ENCODE data around the gene SLC25A3. TPM values are rescaled to one million over a fixed set of nuclear protein-coding genes. Genes with fewer than 3 reads are reported as not detected.
A peak's percentile ranks its signal among the peaks of the same experiment; 100 is the strongest.

Gene SLC25A3
- 100 to 1,000 TPM; 223 to 400 TPM for total RNA-seq
- polyA plus RNA-seq: 100 to 1,000 TPM; 285 to 300 TPM

DNA sequence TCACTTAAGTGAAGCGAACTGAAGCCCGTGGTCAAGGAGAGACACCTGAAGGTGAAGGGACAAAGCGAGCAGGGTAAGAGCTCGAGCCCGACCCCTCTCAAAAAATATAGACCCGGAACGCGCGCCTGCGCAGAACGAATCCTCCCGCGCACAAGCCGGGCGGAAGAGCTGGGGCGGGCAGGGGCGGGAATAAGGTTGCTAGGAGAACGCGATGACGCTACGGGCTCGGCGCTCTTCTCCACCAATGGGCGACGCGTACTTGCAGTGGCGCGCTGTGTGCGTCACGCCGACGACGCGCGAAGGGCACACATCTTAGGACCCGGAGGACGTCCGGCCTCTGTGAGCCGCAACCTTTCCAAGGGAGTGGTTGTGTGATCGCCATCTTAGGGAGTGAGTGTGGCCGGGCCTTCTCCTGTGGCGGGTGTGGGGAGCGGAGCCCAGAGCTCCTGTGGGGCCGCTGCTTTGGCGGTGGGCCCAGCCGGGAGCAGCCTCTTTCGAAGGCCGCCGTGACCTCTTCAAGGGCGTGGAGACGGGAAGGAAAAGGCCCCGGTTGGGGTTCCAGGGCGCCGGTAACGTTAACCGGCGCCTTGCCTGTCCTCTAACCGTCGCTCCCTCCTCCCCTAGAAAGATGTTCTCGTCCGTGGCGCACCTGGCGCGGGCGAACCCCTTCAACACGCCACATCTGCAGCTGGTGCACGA, at the start of gene SLC25A3:
Gene SLC25A3, plus strand, starts transcription at position 336 of the 699 bp plus-strand sequence. Its CDS starts 293 bp downstream, at position 629.
- peak within 1 kb of the TSS; percentile 84 to 95 for H3K9ac ChIP-seq (ENCODE audit: low read depth in 1 of 2, low read length in 2 of 2)
- H3K4me1 ChIP-seq (ENCODE audit: control insufficient read depth in 4 of 4, insufficient read depth in 4 of 4, low read length in 3 of 4): peaks cover 0 to 14% (median 7%) of the 10 kb centered on the region in 4 donors
- TF ChIP-seq HNF4A (conservative IDR thresholded peaks at IDR 0.05) (peak in 1 of 2 donors; percentile 5), EGR1 (IDR thresholded peaks at IDR 0.05; ENCODE audit: low read depth in 2 of 2) (no peak), FOXA2 (IDR thresholded peaks at IDR 0.05) (no peak), JUND (IDR thresholded peaks at IDR 0.05) (no peak), SP1 (IDR thresholded peaks at IDR 0.05) (peak; percentile 75), TAF1 (conservative IDR thresholded peaks at IDR 0.05) (peak; percentile 93), GABPA (IDR thresholded peaks at IDR 0.05 in 1 of 2, conservative IDR thresholded peaks at IDR 0.05 in 1 of 2) (peak in 1 of 2 donors; percentile 80), RXRA (IDR thresholded peaks at IDR 0.05) (no peak), NR2F2 (IDR thresholded peaks at IDR 0.05) (peak; percentile 70), YY1 (IDR thresholded peaks at IDR 0.05) (peak; percentile 93), FOXA1 (IDR thresholded peaks at IDR 0.05) (no peak), RAD21 (IDR thresholded peaks at IDR 0.05) (no peak)
- TF ChIP-seq, protein P1, sequence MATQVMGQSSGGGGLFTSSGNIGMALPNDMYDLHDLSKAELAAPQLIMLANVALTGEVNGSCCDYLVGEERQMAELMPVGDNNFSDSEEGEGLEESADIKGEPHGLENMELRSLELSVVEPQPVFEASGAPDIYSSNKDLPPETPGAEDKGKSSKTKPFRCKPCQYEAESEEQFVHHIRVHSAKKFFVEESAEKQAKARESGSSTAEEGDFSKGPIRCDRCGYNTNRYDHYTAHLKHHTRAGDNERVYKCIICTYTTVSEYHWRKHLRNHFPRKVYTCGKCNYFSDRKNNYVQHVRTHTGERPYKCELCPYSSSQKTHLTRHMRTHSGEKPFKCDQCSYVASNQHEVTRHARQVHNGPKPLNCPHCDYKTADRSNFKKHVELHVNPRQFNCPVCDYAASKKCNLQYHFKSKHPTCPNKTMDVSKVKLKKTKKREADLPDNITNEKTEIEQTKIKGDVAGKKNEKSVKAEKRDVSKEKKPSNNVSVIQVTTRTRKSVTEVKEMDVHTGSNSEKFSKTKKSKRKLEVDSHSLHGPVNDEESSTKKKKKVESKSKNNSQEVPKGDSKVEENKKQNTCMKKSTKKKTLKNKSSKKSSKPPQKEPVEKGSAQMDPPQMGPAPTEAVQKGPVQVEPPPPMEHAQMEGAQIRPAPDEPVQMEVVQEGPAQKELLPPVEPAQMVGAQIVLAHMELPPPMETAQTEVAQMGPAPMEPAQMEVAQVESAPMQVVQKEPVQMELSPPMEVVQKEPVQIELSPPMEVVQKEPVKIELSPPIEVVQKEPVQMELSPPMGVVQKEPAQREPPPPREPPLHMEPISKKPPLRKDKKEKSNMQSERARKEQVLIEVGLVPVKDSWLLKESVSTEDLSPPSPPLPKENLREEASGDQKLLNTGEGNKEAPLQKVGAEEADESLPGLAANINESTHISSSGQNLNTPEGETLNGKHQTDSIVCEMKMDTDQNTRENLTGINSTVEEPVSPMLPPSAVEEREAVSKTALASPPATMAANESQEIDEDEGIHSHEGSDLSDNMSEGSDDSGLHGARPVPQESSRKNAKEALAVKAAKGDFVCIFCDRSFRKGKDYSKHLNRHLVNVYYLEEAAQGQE (IDR thresholded peaks at IDR 0.05): peak; percentile 95
- TF ChIP-seq, protein P2, sequence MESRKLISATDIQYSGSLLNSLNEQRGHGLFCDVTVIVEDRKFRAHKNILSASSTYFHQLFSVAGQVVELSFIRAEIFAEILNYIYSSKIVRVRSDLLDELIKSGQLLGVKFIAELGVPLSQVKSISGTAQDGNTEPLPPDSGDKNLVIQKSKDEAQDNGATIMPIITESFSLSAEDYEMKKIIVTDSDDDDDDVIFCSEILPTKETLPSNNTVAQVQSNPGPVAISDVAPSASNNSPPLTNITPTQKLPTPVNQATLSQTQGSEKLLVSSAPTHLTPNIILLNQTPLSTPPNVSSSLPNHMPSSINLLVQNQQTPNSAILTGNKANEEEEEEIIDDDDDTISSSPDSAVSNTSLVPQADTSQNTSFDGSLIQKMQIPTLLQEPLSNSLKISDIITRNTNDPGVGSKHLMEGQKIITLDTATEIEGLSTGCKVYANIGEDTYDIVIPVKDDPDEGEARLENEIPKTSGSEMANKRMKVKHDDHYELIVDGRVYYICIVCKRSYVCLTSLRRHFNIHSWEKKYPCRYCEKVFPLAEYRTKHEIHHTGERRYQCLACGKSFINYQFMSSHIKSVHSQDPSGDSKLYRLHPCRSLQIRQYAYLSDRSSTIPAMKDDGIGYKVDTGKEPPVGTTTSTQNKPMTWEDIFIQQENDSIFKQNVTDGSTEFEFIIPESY (IDR thresholded peaks at IDR 0.05): no peak
- TF ChIP-seq, protein P3, sequence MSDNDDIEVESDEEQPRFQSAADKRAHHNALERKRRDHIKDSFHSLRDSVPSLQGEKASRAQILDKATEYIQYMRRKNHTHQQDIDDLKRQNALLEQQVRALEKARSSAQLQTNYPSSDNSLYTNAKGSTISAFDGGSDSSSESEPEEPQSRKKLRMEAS (IDR thresholded peaks at IDR 0.05): peak; percentile 25
- peak within 1 kb of the TSS; percentile 95 to 98 for H3K27ac ChIP-seq (ENCODE audit: low read depth in 1 of 2, low read length in 2 of 2)
- H3K36me3 ChIP-seq (ENCODE audit: control insufficient read depth in 4 of 4, insufficient read depth in 3 of 4, low read depth in 1 of 4, low read length in 3 of 4): peaks cover 2 to 26% (median 16%) of the 10 kb centered on the region in 4 donors
- no peaks in the 10 kb centered on the region for H3K27me3 ChIP-seq (ENCODE audit: control insufficient read depth in 4 of 4, insufficient read depth in 4 of 4, low read length in 3 of 4)
- no peaks in the 10 kb centered on the region for H3K9me3 ChIP-seq (ENCODE audit: control insufficient read depth in 4 of 4, low read length in 3 of 4)
- DNase-seq (ENCODE audit: low spot score): peak; percentile 97
- WGBS: under 1% methylated on average over 67 of the region's 67 CpGs
- H3K4me3 ChIP-seq (ENCODE audit: low read depth in 1 of 3, low read length in 3 of 3): peak within 1 kb of the TSS; percentile 89 to 98 (median 94)

DNA sequence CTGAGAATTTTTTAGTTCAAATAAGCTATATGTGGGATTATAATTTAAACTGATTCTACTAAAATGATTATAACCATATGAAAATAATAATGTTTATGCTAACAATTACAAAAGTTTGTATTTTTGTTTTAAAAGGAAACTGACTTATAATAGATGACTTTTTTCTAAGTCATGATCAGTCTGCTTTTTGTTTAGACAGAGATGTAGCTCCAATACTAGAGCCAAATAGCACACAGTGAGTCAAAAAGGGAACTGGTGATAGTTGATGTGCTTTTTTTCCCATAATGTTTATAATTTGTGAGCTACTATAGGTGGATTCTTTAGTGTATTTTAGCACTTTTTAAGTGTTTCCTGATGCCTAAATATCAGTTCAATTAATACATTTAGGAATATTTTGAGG, 49.8 kb upstream of the SLC25A3 start:
- Histone ChIP-seq H3K36me3 (ENCODE audit: control insufficient read depth in 4 of 4, insufficient read depth in 3 of 4, low read depth in 1 of 4, low read length in 3 of 4) (peaks cover 0 to 45% (median 20%) of the 10 kb centered on the region in 4 donors), H3K27ac (ENCODE audit: low read depth in 1 of 2, low read length in 2 of 2) (no peak overlapping the region)
- TF ChIP-seq, protein P4, sequence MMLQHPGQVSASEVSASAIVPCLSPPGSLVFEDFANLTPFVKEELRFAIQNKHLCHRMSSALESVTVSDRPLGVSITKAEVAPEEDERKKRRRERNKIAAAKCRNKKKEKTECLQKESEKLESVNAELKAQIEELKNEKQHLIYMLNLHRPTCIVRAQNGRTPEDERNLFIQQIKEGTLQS (IDR thresholded peaks at IDR 0.05): no peak
- no peak for TF ChIP-seq NR2F2 (IDR thresholded peaks at IDR 0.05)
- TF ChIP-seq FOXA1 (IDR thresholded peaks at IDR 0.05): no peak

More for the DNA sequence above, 49.8 kb upstream of the SLC25A3 start:
- Histone ChIP-seq H3K4me3 (ENCODE audit: low read depth in 1 of 3, low read length in 3 of 3) (no peak overlapping the region), H3K27me3 (ENCODE audit: control insufficient read depth in 4 of 4, insufficient read depth in 4 of 4, low read length in 3 of 4) (no peaks in the 10 kb centered on the region), H3K4me1 (ENCODE audit: control insufficient read depth in 4 of 4, insufficient read depth in 4 of 4, low read length in 3 of 4) (no peaks in the 10 kb centered on the region), H3K9me3 (ENCODE audit: control insufficient read depth in 4 of 4, low read length in 3 of 4) (no peaks in the 10 kb centered on the region), H3K9ac (ENCODE audit: low read depth in 1 of 2, low read length in 2 of 2) (no peak overlapping the region)
- DNase-seq (ENCODE audit: low spot score): no peak

Measured in liver (tissue), 9 donors.